Astrocyte of the cerebellum (primary cell): ENCODE data around the gene LCN10.

Experiments used
- DNase-seq: peaks from one replicate; pipeline ENCODE4 v3.0.0-alpha.2; 2011; ENCODE audit warnings: low read depth
- H3K4me3 ChIP-seq: 2 replicates; pipeline ENCODE4 v1.5.1; 2011; ENCODE audit warnings: mild to moderate bottlenecking, low read depth, low read length, moderate library complexity
- CTCF ChIP-seq: IDR thresholded peaks from 2 replicates; pipeline ENCODE4 v1.5.1; 2012; ENCODE audit warnings: low read length, low read depth, moderate library complexity, mild to moderate bottlenecking; ENCODE audit errors: missing control alignments
- in situ Hi-C: cut with HindIII; loops from 2 replicates; pipeline ENCODE4 v1.10.0; 2017; ENCODE audit warnings: low sequenced_read_pairs

Gene LCN10

DNA sequence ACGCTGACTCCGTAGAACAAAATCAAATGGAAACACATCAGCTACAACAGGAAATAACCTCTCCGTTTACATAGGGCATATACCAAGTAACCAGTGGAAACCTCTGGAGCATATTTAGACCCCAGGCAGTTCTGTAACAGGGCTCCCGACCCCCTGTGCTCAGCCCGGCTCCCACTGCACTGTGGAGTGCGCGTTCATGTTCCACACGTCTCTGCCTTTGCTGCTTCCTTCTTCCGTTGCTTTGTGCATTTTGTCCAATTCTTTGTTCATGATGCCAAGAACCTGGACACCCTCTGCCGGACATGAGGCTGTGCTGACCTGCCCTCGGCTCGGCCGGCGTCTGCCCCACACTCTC, 49.6 kb downstream of the LCN10 start:
- TF ChIP-seq CTCF: no peak
- H3K4me3 ChIP-seq: no peak overlapping the region
- in situ Hi-C loops: no loop called here
- DNase-seq: no peak

- H3K4me3 ChIP-seq: no peak overlapping the region
- no peak for DNase-seq
- TF ChIP-seq CTCF: no peak
- in situ Hi-C loops: no loop called here
Measured at GRCh38 chr9:136692185-136693134, 50.3 kb downstream of the LCN10 start.

- DNase-seq: no peak
- in situ Hi-C loops: no loop called here
- no peak overlapping the region for H3K4me3 ChIP-seq
- no peak for TF ChIP-seq CTCF
Measured at GRCh38 chr9:136691316-136692184, 51.2 kb downstream of the LCN10 start.

- no peak overlapping the region for H3K4me3 ChIP-seq
- TF ChIP-seq CTCF: no peak
- in situ Hi-C loops: no loop called here
- DNase-seq: no peak
Measured at GRCh38 chr9:136690806-136691261, 51.9 kb downstream of the LCN10 start.

DNA sequence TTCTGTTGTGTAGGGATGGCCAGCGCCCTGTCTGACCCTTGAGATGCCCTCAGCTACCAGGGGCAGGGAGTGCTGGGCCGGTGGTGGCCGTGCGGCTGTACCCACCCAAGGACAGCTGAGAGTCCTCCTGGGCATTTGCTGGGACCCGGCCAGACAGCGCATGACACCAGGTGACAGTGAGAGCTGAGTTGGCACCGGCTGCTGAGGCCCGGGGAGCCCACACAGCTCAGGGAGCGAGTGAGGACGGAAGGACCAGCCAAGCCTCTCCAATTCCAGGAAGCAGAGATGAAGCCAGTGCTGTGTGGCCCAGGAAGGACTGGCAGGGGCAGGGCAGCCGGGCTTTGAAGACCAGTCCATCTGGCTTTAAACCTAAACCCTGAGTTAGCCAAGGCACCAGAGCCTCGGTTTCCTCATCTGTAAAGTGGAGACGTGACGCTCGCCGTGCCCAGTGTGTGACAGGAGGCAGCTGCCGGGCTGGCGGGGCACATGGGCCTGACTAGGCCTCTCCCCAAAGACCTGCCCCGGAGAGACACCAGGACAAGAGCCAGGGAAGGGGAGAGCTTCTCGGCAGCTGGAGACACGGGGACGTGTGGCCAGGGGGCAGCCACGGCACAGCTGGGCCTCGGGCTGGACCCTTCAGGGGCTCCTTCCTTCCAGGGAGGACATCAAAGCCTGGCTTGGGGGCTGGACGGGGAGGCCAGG, 52.5 kb downstream of the LCN10 start:
- in situ Hi-C loops: no loop called here
- no peak for DNase-seq
- no peak for TF ChIP-seq CTCF
- no peak overlapping the region for H3K4me3 ChIP-seq

DNA sequence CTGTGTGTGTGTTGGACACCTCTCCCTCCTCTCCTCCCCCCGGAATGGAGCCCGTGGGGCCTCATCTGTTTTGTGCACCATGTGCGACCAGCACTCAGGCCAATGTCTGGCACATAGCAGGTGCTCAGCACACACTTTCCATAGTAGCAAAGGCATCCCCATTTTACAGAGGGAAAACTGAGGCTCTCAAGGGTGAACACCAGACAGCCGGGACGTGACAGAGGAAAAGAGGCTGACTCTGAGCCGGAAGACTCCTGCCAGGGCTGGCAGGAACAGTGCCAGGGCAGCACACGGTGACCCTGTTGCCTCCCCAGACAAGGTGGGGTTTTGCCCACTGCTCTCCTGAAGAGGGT, 53.7 kb downstream of the LCN10 start:
- no peak for TF ChIP-seq CTCF
- H3K4me3 ChIP-seq: no peak overlapping the region
- in situ Hi-C loops: no loop called here
- DNase-seq: no peak
